HL-60/S4 (cell line): ENCODE results near the gene FBXO5.
"Not testable (repeated sequence)": the region's sequence is repeated elsewhere in the genome, so short reads cannot be mapped to it uniquely, and the experiment has no call there.

Source experiments
- in situ Hi-C: fragments of 300-500 bp; cut with MboI; formaldehyde crosslinking; loops from 2 replicates; pipeline ENCODE4 v1.14.3; 2022; ENCODE audit warnings: low sequenced_read_pairs

The FBXO5 gene, protein sequence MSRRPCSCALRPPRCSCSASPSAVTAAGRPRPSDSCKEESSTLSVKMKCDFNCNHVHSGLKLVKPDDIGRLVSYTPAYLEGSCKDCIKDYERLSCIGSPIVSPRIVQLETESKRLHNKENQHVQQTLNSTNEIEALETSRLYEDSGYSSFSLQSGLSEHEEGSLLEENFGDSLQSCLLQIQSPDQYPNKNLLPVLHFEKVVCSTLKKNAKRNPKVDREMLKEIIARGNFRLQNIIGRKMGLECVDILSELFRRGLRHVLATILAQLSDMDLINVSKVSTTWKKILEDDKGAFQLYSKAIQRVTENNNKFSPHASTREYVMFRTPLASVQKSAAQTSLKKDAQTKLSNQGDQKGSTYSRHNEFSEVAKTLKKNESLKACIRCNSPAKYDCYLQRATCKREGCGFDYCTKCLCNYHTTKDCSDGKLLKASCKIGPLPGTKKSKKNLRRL

DNA sequence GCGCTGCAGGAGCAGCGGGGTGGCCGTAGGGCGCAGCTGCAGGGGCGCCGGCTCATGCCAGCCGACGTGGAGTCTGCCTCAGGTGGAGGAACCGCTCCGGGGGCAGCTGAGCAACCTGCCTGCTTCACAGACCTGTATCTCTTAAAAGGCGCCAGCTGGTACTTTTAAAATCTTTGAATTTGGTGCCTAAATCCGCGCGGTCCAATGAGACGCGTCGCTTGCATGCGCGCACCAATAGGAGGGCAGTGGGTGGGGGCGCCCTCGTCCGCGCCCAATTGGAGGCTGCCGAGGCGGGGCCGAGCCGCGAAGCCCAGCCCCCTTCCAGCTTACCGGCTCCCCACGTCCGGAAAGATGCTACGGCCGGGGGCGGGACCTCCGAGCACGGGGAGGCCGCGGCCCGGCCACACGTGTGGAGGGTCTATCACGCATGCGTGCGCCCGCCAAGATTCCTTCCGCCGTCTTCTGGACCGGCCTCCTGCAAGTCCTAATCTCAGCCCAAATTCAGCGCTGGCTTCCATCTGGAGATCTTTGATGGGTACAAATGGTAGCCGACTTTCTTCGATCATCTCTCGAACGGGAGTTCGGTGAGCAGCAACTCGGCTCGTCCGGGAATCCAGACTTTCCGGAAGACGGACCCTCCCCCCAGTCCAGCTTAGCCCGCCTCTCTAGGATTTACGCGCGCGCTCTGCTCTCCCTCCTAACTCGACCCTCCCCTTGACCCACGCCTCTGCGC, at the start of gene FBXO5:
Gene FBXO5, minus strand, starts transcription at position 138 of the 733 bp plus-strand sequence. Its CDS starts 82 bp downstream, at position 56.
- in situ Hi-C loops = no loop called here

DNA sequence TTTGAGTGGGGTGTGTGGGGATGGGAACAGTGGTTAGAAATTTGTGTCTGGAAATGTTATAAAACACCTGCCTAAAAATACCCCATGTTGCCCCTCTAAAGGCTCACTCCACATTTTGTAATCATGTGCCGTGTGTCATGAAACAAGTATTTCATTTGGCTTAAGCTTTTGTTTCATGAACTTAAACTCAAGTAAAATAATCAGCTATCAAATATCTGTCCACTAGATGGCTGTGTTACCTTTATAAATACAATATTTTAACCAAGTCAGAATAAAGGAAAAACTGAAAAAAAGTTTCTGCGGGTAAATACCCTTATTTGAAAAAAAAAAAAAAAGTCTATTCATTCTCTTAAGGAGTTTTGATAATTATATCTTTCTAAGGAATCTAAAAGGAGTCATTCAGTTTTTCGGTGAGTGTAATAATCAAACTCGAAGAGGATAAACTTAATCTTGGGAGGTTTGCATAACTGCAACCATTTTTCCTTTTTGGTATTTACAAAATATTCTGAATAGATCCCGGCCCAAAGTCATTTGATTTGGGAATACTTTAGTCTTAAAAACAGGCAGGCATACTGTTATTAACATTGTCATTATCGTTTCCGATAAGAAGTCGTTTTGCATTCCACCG, 49.5 kb upstream of the FBXO5 start:
- in situ Hi-C loops = no loop called here

DNA sequence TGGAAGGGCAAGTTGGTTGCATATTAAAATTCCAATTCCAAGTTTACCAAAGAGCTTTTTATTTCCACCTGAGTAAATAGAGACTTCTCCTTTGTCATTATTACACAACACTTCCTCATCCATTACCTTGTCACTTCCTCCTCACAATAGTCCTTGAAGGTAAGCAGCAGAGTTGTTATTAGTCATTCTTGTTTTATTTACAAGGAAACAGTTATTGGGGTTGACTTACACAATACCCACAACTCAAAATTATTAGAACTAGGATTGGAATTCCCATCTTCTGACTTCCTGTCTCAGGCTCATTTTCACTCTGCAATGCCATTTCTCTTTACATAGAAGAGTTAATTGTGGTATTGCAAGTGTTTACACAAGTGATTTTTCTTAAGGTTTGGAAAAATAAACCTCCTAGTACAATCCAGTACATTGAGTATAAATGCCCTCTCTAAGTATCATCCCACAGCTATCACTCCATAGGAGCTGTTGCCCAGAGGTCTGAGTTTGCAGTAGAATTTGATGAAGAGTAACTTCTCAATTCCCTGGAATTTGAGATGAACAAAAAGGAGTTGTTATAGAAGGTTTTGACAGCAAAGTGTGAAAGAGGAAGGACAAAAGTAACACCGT, 48.6 kb upstream of the FBXO5 start:
- in situ Hi-C loops = no loop called here

DNA sequence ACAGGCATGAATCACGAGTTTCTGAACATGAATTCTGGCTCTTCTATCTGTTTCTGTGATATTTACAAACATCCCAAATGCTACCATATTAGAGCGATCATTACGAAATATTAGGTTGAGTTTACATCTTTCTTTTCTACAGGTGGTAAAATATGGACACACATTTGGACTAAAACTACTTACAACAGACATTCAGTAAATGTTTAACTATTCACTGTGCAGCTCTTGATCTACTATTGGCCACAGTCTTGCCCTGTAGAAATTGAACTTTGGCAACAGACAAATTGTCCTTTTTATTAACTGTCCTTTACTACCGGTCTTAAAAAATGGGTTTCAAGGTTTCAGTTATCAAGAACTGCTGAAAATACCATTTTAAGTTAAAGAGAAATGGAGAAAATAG, 46.1 kb upstream of the FBXO5 start:
- in situ Hi-C loops = no loop called here

DNA sequence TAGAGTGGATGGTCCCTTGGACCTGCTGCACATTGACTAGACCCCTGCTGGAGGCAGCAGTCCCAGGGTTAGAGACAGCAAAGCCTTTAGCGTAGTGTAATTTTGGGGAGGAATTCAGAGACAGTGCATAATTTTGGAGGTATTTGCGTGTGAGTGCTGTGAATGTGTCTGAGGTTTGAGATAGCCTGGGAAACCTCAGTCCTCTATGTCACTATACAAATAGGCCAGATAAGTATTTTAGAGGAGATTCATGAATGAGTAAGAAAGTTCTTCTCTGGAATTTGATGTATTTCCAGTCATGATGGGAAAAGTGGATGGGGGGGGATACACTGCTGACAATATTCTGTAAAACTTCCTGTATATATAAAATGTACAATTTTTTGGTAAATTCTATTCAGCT, 45.4 kb upstream of the FBXO5 start:
- in situ Hi-C loops = no loop called here

DNA sequence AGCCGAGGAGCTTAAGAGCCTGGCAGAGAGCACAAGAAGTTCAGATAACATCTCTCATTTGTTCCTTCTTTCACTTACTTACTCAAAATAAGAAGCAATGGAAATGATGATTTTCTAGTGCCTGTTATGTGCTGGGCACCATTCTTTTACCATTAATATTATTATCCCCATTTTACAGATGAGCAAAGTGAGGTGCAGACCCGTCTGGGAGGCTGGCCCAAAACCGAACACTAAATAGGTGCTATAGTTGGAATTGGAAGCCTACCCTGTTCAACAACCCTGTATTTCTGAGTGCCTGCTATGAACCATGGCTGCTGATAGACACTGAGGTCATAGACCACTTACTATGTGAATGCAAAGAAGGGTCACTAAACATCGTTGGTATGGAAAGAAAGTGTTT, 44.6 kb upstream of the FBXO5 start:
- in situ Hi-C loops = no loop called here

DNA sequence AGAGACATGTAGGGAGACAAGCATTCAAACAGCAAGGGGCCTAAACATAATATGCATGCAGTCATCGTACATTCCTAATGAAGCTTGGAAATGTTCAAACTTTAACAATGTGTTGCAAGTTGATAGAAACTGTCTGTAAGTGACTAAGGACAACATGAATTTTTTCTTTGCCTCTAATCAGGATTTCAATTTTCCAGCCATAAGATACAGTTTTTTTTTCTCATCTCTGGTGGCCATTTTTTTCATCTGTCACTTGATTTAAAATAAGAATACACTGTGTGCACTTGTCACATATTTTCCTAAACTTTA, 41.8 kb upstream of the FBXO5 start:
- in situ Hi-C loops = no loop called here

DNA sequence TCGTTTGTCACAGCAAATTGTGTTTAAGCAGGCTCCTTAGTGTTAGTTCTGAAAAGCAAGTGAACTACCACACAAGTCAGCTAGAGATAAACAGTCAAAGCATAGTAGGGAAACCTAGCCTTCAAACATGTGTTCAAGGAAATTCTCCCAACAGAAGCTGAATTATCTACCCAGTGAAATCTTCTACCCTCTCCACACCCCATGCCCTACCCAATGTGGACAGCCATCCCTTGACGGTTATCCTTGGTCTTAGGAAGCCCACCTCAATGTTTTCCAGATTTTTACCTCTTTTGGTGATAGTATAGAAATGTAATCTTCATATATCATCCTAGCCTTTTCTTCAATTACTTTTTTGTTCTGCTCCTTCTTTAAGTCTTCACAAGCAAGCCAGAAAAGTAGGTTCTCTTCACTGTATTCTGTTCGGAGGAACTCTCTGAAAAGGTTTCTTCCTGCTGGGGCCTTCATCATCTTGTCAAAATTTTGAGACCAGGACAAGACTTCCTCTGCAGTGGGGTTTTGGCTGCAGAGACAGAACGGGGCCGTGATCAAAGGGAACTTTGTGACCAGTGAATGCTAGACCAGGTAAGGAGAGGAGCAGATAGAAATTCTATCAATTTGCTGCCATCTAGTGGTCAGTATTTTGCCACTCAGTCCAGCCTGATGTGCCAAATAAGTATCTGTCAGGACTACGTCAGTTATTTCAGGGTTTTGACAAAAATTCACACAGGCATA, 41.3 kb upstream of the FBXO5 start:
- in situ Hi-C loops = no loop called here

DNA sequence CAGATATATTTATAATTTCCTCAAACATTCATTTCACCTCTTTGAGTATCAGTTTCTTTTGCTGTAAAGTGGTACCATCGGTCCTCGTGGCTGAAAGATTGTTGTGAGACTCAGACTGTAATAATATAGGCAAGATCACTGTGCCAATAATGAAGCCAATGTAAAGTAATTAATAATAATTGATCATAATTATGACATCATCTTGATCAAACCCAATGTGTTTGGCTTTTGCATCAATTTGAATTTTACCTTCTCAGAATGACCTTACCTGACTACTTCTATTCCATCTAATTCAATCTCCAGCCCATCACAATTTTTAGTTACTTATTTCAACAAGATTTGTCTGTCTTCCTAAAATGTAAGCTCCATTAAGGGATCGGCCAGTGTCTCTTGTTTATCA, 35.5 kb upstream of the FBXO5 start:
- in situ Hi-C loops = no loop called here

DNA sequence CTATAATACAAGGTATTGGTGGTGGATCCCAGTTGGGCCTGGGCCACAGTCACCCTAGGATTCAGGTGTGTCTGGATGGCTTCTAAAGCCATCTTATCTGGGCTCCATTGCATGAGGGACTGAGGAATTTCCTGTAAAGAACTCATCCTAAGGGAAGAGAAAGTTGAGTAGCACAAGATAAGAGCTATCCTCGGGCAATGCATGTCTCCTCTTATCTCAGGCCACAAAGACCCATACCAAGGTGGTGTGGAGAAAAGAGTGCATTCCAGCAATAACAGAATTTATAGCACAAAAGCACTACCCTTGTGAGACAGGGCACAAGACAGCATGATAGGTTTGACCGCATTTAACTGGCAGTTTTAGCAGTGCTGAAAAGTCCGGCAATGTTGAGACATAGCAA, 34.0 kb upstream of the FBXO5 start:
- in situ Hi-C loops = no loop called here

DNA sequence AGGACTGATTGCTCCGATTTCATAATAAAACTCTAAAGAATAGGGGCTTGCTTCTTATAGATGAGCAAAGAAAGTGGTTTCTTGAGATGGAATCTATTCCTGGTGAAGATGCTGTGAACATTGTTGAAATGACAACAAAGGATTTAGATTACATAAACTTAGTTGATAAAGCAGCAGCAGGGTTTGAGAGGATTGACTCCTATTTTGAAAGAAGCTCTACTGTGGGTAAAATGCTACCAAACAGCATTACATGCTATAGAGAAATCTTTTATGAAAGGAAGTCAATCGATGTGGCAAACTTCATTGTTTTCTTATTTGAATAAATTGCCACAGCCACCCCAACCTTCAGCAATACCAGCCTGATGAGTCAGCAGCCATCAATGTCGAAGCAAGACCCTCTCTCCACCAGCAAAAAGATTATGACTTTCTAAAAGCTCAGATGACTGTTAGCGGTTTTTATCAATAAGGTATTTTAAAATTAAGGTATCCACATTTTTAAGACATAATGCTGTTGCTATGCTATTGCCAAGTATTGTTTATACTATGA, 32.3 kb upstream of the FBXO5 start:
- in situ Hi-C loops = no loop called here

DNA sequence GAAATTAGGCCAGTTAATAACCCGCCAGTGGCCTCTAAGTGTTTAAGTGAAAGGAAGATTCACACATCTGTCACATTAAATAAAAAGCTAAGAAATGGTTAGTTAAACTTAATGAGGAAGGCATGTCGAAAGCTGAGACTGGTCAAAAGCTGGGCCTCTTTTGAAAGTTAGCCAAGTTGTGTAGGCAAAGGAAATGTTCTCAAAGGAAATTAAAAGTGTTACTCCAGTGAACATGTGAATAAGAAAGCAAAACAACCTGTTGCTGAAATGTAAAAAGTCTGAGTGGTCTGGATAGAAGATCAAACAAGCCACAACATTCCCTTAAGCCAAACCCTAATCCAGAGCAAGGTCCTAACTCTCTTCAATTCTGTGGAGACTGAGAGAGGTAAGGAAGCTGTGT, 30.6 kb upstream of the FBXO5 start:
- in situ Hi-C loops = no loop called here

DNA sequence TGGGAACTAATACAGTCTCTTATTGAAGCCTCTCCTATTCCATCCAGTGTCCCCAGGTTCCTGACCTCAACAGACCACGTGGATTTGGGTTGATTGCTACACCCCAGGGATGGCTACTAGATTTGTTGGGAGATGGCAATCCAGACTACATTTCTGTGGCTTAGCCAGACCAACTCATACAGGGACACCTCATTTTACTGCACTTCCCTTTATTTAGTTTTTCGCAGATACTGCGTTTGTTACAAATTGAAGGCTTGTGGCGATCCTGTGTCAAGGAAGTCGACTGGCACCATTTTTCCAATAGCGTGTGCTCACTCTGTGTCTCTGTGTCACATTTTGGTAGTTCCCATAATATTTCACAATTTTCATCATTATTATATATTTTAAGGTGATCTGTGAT, 30.0 kb upstream of the FBXO5 start:
- in situ Hi-C loops = no loop called here

DNA sequence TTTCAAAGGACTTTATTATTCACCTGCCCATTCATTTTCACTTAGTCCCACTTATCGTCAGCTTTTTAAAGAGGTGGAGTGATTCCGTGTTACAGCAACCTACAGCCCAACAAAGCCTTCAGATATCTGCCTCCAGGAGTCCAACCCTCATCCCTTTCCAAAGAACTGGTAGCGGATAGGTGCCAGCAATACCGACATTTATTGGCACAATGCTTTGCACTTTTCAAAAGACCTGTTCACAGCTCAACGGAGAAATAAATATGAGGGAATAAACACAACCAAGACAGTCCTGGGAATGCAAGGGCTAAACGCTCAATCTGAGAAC, 20.5 kb upstream of the FBXO5 start:
- in situ Hi-C loops = no loop called here

DNA sequence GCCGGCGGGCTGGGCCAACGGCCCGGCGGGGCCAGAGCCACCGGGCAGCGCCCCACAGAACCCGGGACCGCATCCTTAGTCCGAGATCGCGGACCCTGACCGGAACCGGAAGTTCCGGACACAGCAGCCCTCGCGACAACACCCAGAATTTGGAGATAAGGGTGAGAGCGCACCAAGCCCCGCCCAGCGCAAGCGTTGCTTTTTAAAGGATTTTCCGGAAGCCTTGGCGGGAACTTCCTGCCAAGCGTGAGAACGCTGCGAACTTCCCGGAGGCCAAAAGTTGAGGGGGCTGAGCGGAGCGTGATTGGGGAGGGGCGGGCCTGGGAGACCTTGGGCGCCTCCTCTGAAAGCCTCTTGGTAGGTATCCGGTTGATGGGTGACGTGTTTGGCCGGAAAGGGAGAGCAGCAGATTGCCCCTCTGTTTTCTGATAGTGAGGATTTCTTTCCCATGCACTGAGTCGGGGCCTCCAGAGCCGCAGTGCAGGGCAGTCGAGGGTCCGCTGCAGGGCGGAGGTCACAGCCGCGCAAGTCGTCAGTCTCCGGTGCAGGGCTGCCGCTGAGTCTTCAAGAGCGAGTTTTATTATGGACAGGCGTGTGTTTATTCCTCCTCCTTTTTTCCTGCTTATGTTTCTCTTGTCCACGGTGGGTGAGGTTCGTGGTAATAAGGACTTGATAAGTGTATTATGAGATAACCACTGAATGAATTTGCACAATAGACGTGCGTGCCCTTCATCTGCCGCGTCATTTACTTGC, 19.9 kb upstream of the FBXO5 start, which contains the start of gene MTRF1L:
Gene MTRF1L, minus strand, starts transcription at position 97 of the 753 bp plus-strand sequence. Its CDS starts 24 bp downstream, at position 73.
- in situ Hi-C loops = no loop called here

DNA sequence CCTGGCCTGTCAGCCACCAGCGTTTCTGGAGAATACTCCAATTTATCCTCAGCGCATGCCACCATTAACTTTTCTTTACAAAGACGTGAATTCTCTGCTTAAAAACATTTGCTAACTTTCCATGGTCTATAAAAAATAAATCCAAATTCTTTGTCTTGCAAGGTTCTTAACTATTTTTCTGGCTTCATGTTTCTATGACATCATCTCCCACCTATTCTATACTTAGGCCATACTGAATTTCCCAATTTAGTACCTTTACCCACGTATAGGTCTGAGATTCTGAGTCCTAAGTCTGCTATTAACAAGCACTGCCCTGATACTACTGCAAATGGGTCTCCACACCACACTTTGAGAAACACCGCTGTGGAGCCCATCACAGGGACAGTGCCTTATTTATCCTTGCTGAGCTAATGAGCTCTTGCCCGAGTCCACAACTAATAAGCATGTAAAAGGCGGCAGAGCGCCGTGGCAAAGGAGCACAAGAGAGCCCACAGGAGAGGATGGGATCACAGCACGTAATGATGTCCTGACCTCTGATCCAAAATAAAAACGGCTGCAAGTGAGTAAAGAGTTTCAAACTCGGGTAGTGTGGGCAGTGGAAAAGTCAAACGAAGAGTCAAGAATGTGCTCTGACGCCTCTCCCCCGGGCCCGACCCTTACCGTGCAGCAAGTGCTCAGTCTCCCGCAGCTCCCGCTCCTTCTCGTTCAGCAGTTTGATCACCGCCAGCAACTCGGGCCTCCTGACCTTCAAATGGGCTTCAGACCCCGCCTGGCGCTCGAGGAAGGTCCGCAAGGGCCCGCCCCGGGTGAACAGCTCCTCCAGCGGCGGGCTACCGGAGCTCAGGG, 19.1 kb upstream of the FBXO5 start:
- in situ Hi-C loops = no loop called here

DNA sequence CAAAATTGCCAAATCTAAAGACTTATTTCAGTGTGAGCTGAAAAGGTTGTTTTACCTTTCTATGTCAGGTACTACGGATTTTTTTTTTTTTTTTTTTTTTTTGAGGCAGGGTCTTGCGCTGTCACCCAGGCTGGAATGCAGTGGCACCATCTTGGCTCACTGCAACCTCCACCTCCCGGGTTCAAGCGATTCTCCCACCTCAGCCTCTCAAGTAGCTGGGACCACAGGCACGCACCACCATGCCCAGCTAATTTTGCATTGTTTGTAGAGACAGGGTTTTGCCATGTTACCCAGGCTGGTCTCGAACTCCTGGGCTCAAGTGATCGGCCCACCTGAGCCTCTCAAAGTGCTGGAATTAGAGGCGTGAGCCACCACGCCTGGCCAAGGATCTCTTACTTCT, 17.9 kb upstream of the FBXO5 start:
- in situ Hi-C loops = not testable (repeated sequence)

DNA sequence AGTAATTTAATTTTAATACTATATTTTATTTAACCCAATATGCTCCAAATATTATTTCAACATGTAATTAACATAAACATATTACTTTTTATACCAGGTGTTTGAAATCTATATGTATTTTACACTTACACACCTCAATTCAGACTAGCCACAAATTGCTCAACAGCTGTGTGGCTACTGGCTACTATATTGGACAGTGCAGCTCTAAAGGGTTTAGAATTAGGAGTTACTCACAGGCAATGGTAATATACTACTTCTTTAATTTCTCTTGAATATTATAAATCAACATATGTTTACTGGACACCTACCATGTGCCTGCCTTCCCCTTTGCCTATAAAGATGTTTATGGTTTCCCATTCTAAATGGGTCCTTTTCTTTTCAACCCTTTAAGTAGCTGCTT, 17.4 kb upstream of the FBXO5 start:
- in situ Hi-C loops = no loop called here

DNA sequence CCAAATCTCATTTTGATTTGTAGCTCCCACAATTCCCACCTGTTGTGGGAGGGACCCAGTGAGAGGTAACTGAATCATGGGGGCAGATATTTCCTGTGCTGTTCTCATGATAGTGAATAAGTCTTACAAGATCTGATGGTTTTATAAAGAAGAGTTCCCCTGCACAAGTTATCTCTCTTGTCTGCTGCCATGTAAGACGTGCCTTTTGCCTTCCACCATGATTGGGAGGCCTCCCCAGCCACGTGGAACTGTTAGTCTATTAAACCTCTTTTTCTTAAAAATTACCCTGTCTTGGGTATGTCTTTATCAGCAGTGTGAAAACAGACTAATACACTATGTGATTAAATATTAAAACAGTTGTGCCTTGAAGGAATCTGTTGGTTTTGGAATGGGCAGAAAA, 16.7 kb upstream of the FBXO5 start:
- in situ Hi-C loops = not testable (repeated sequence)
